Natural killer cell (primary cell): ENCODE measurements around the gene OR4N2. TPM values are rescaled to one million over a fixed set of nuclear protein-coding genes. Genes with fewer than 3 reads are reported as not detected.
"Not testable (repeated sequence)": the region's sequence is repeated elsewhere in the genome, so short reads cannot be mapped to it uniquely, and the experiment has no call there.

Experiments
- ATAC-seq, 3 donors: fragments of 150-1000 bp in 2 of 3; fragments of 200-7000 bp in 1 of 3; cut with Tn5 transposase; 1 replicate in 1 of 3; 2 replicates in 2 of 3; pipeline ENCODE4 v1.10.0; 2021; ENCODE audit warnings: mild to moderate bottlenecking in 2 of 3, moderate library complexity in 2 of 3
- DNase-seq, 2 donors: peaks; one replicate each; pipeline versions ENCODE4 v3.0.0 to v3.0.0-alpha.2; 2013 to 2021; ENCODE audit warnings: mixed read lengths in 1 of 2
- H3K27ac ChIP-seq: one replicate; pipeline ENCODE4 v1.5.1; 2013; ENCODE audit warnings: mild to moderate bottlenecking, low read length
- H3K27me3 ChIP-seq: one replicate; pipeline ENCODE4 v1.6.1; 2013; ENCODE audit warnings: low read length; ENCODE audit not compliant: control insufficient read depth, insufficient read depth
- H3K36me3 ChIP-seq: one replicate; pipeline ENCODE4 v1.6.1; 2013; ENCODE audit warnings: low read length; ENCODE audit not compliant: control insufficient read depth, insufficient read depth
- H3K4me1 ChIP-seq: one replicate; pipeline ENCODE4 v1.6.1; 2013; ENCODE audit warnings: low read length; ENCODE audit not compliant: control insufficient read depth, insufficient read depth
- H3K4me3 ChIP-seq: one replicate; pipeline ENCODE4 v1.5.1; 2013; ENCODE audit warnings: low read length
- H3K9me3 ChIP-seq: one replicate; pipeline ENCODE4 v1.6.1; 2013; ENCODE audit warnings: low read length; ENCODE audit not compliant: control insufficient read depth, insufficient read depth
- H3K27ac Mint-ChIP-seq, 2 donors: one replicate each; pipeline ENCODE4 v1.8.0; 2022; ENCODE audit warnings: mild to moderate bottlenecking in 2 of 2, mixed read lengths in 2 of 2, moderate library complexity in 1 of 2
- H3K27me3 Mint-ChIP-seq, 2 donors: one replicate each; pipeline ENCODE4 v1.8.0; 2022; ENCODE audit warnings: low read depth in 2 of 2, mixed read lengths in 2 of 2
- H3K36me3 Mint-ChIP-seq: one replicate; pipeline ENCODE4 v1.8.0; 2022; ENCODE audit warnings: mixed read lengths
- H3K4me1 Mint-ChIP-seq, 2 donors: one replicate each; pipeline ENCODE4 v1.8.0; 2022; ENCODE audit warnings: mixed read lengths in 2 of 2
- H3K4me3 Mint-ChIP-seq: one replicate; pipeline ENCODE4 v1.8.0; 2022; ENCODE audit warnings: mild to moderate bottlenecking, moderate library complexity, mixed read lengths
- H3K9me3 Mint-ChIP-seq, 2 donors: one replicate each; pipeline ENCODE4 v1.8.0; 2022; ENCODE audit warnings: mixed read lengths in 2 of 2
- WGBS: methylation state at CpG from one replicate; pipeline ENCODE4 v1.1.7; 2013; ENCODE audit warnings: missing lambda C conversion rate; ENCODE audit not compliant: insufficient coverage; 5-methylcytosine and 5-hydroxymethylcytosine counted together
- intact Hi-C: fragments of 100-400 bp; cut with micrococcal nuclease; formaldehyde crosslinking; loops from one replicate; pipeline ENCODE4 v1.14.2; 2022
- total RNA-seq, 4 donors: library from RNA; stranded (reverse); fragments of 120-200 nt in 1 of 4; gene quantifications; one replicate each; pipeline versions ENCODE4 v1.2.3 to v1.2.4, GENCODE V29; 2013 to 2022
- TF ChIP-seq, protein P1 (sequence below): fragments of 200-600 bp; IDR thresholded peaks from one replicate; pipeline ENCODE4 v1.8.0; 2022; ENCODE audit warnings: antibody characterized with exemption

Gene OR4N2
- total RNA-seq, 3 donors from 2014 or later (not counting 1 experiment from before 2014, with no cell fraction given): not detected

- intact Hi-C loops: no loop called here
- no peak for DNase-seq
- H3K27me3 ChIP-seq: no peaks in the 10 kb centered on the region
- H3K27me3 Mint-ChIP-seq: no peaks in the 10 kb centered on the region
- no peak for ATAC-seq
- peaks cover 2 to 5% of the 10 kb centered on the region in 2 donors for H3K9me3 Mint-ChIP-seq
- no peak overlapping the region for H3K4me3 Mint-ChIP-seq
- H3K4me1 Mint-ChIP-seq: no peaks in the 10 kb centered on the region
- no peaks in the 10 kb centered on the region for H3K36me3 ChIP-seq
- H3K27ac Mint-ChIP-seq: no peak overlapping the region
- H3K4me1 ChIP-seq: no peaks in the 10 kb centered on the region
- H3K9me3 ChIP-seq: peaks cover 12% of the 10 kb centered on the region
- WGBS: 90% methylated on average over 5 of the region's 5 CpGs
- H3K4me3 ChIP-seq: no peak overlapping the region
- no peak overlapping the region for H3K27ac ChIP-seq
- TF ChIP-seq, protein P1, sequence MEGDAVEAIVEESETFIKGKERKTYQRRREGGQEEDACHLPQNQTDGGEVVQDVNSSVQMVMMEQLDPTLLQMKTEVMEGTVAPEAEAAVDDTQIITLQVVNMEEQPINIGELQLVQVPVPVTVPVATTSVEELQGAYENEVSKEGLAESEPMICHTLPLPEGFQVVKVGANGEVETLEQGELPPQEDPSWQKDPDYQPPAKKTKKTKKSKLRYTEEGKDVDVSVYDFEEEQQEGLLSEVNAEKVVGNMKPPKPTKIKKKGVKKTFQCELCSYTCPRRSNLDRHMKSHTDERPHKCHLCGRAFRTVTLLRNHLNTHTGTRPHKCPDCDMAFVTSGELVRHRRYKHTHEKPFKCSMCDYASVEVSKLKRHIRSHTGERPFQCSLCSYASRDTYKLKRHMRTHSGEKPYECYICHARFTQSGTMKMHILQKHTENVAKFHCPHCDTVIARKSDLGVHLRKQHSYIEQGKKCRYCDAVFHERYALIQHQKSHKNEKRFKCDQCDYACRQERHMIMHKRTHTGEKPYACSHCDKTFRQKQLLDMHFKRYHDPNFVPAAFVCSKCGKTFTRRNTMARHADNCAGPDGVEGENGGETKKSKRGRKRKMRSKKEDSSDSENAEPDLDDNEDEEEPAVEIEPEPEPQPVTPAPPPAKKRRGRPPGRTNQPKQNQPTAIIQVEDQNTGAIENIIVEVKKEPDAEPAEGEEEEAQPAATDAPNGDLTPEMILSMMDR: no peak
- H3K36me3 Mint-ChIP-seq: no peaks in the 10 kb centered on the region
Measured at GRCh38 chr14:19799880-19800279, 3.7 kb upstream of the OR4N2 start.

DNA sequence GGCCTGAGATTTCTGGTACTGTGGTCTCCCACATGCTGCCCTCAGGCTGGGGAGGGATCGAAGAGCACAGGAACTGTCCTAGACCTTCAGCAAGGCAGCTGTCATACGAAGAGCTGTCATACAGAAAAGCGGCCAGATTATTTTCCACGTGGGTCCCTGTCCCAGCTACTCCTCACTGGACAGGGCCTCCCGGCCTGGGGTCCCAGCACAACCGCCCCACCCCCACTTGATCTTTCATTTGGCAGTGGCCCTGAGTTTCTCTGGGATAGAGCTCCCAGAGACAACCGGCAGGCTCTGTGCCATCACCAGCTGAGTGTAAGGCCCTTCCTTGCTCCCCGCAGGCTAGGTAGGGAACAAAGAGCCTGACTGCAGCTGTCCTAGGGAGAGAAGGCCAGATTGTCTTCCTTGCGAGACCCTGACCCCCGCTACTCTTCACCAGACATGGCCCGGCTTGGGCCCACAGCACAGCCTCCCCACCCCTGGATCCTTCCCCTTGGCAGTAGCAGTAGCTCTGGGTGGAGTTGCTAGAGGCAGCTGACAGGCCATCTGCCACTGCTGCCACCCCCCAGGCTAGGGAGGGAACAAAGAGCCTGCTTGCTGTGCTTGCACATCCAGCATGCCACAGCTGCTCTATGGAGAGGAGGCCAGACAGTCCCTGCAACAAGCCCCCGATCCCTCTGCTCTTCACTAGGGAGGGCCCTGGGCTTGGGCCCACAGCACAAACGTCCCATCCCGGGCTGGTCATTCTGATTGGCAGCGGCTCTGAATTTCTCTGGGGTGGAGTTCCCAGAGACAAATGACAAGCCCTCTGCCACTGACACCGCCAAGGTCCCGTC is 3.1 kb upstream of the OR4N2 start:
- Mint-ChIP-seq H3K9me3 (peaks cover 2 to 5% of the 10 kb centered on the region in 2 donors), H3K27ac (no peak overlapping the region), H3K36me3 (no peaks in the 10 kb centered on the region), H3K4me3 (no peak overlapping the region), H3K27me3 (no peaks in the 10 kb centered on the region), H3K4me1 (no peaks in the 10 kb centered on the region)
- TF ChIP-seq, protein P1: no peak
- DNase-seq (no peak), ATAC-seq (no peak)
- intact Hi-C loops: no loop called here
- Histone ChIP-seq H3K27me3 (no peaks in the 10 kb centered on the region), H3K4me3 (no peak overlapping the region), H3K36me3 (no peaks in the 10 kb centered on the region), H3K27ac (no peak overlapping the region), H3K9me3 (peaks cover 12% of the 10 kb centered on the region), H3K4me1 (no peaks in the 10 kb centered on the region)
- 82% methylated on average over 17 of the region's 17 CpGs for WGBS

- Histone ChIP-seq H3K27me3 (no peaks in the 10 kb centered on the region), H3K27ac (no peak overlapping the region), H3K9me3 (peaks cover 14% of the 10 kb centered on the region), H3K4me1 (no peaks in the 10 kb centered on the region), H3K36me3 (no peaks in the 10 kb centered on the region), H3K4me3 (no peak overlapping the region)
- Mint-ChIP-seq H3K4me1 (no peaks in the 10 kb centered on the region), H3K27me3 (no peaks in the 10 kb centered on the region), H3K36me3 (no peaks in the 10 kb centered on the region), H3K4me3 (no peak overlapping the region), H3K27ac (no peak overlapping the region), H3K9me3 (peaks cover 2 to 5% of the 10 kb centered on the region in 2 donors)
- ATAC-seq (no peak), DNase-seq (no peak)
- WGBS: 84% methylated on average over 13 of the region's 13 CpGs
- TF ChIP-seq, protein P1: no peak
- intact Hi-C loops: no loop called here
Measured at GRCh38 chr14:19801118-19801464, 2.5 kb upstream of the OR4N2 start.

GRCh38 chr14:19813171-19813920 is 9.8 kb downstream of the OR4N2 start:
- H3K4me3 Mint-ChIP-seq, H3K36me3 ChIP-seq, H3K4me1 ChIP-seq, H3K4me1 Mint-ChIP-seq, DNase-seq, H3K9me3 ChIP-seq, ATAC-seq, H3K27ac Mint-ChIP-seq, H3K27me3 Mint-ChIP-seq, H3K27ac ChIP-seq, H3K9me3 Mint-ChIP-seq, intact Hi-C loops, H3K4me3 ChIP-seq, H3K36me3 Mint-ChIP-seq, H3K27me3 ChIP-seq: not testable (repeated sequence)
- WGBS: 70% methylated on average over 2 of the region's 4 CpGs

DNA sequence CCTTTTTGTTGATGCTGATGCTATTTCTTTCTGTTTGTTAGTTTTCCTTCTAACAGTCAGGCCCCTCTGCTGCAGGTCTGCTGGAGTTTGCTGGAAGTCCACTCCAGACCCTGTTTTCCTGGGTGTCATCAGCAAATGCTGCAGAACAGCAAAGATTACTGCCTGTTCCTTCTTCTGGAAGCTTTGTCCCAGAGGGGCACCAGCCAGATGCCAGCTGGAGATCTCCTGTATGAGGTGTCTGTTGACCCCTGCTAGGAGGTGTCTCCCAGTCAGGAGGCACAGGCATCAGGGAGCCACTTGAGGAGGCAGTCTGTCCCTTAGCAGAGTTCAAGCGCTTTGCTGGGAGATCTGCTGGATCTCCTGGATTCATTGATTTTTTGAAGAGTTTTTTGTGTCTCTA is 16.3 kb downstream of the OR4N2 start:
- ATAC-seq, H3K27ac ChIP-seq, H3K27me3 Mint-ChIP-seq, H3K4me3 ChIP-seq, H3K27ac Mint-ChIP-seq, DNase-seq, H3K36me3 ChIP-seq, H3K9me3 Mint-ChIP-seq, H3K4me1 ChIP-seq, H3K27me3 ChIP-seq, intact Hi-C loops, H3K4me3 Mint-ChIP-seq, H3K9me3 ChIP-seq, H3K4me1 Mint-ChIP-seq, H3K36me3 Mint-ChIP-seq: not testable (repeated sequence)
- 68% methylated on average over 1 of the region's 1 CpG for WGBS

- H3K4me1 ChIP-seq, H3K36me3 Mint-ChIP-seq, H3K27ac Mint-ChIP-seq, H3K4me1 Mint-ChIP-seq, ATAC-seq, H3K36me3 ChIP-seq, H3K9me3 Mint-ChIP-seq, H3K27me3 Mint-ChIP-seq, H3K27me3 ChIP-seq, H3K27ac ChIP-seq, H3K4me3 Mint-ChIP-seq, DNase-seq, H3K9me3 ChIP-seq, intact Hi-C loops, H3K4me3 ChIP-seq: not testable (repeated sequence)
- 68% methylated on average over 5 of the region's 6 CpGs for WGBS
Measured at GRCh38 chr14:19821016-19821415, 17.4 kb downstream of the OR4N2 start.
